PC-9 (cell line): ENCODE data around the gene PPM1E.

Experiments
- CTCF ChIP-seq: fragments of 200-600 bp; sonication (generic); conservative IDR thresholded peaks from 2 replicates; pipeline ENCODE4 v1.6.1; 2017; ENCODE audit warnings: mixed run types, antibody characterized with exemption, mild to moderate bottlenecking, moderate library complexity
- EZH2 ChIP-seq: fragments of 200-600 bp; sonication (generic); IDR thresholded peaks from 2 replicates; pipeline ENCODE4 v1.8.0; 2017; ENCODE audit warnings: antibody characterized with exemption, low read depth

DNA sequence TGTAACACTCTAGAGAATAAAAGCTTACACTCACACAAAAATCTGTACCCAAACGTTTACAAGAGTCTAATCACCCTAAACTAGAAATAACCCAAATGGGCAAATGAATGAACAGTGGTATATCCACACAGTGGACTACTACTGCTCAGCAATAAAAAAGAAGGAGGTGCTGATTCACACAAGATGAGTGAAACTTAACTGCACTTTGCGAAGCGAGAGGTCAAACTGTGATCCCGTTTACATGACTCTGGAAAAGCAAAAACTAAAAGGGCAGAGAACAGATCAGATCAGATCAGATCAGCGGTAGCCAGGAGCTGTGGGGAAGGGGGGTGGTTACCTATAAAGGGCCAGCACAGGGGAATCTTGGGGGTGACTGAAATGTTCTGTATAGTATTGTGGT, 237.7 kb downstream of the PPM1E start:
- no peak for TF ChIP-seq CTCF
- TF ChIP-seq EZH2 = no peak
